NCI-H1694 treated with DMSO at 0.1 percent for 48 hours (cell line): ENCODE results near the gene PRPSAP1.

Experiments
- DNase-seq: peaks from one replicate; lab custom pipeline; 2025; lab: John Stamatoyannopoulos, UW

PRPSAP1 gene

GRCh38 chr17:76265624-76266243, 88.0 kb downstream of the PRPSAP1 start:
- peak; percentile 30 for DNase-seq

- DNase-seq = peak; percentile 97
Measured at GRCh38 chr17:76264755-76265623, 88.7 kb downstream of the PRPSAP1 start, which contains the start of gene UBALD2. TSS of gene UBALD2 (plus strand) at chr17:76265348. CDS start at chr17:76265506, 158 bp downstream.

GRCh38 chr17:76264425-76264754, 89.3 kb downstream of the PRPSAP1 start:
- DNase-seq = no peak

GRCh38 chr17:76263896-76264295, 89.8 kb downstream of the PRPSAP1 start:
- DNase-seq = no peak

- DNase-seq = no peak
Measured at GRCh38 chr17:76262732-76263344, 90.9 kb downstream of the PRPSAP1 start.

GRCh38 chr17:76261421-76262215, 92.1 kb downstream of the PRPSAP1 start:
- DNase-seq = no peak

GRCh38 chr17:76260669-76261068, 93.0 kb downstream of the PRPSAP1 start:
- DNase-seq = no peak

- DNase-seq = no peak
Measured at GRCh38 chr17:76260220-76260619, 93.5 kb downstream of the PRPSAP1 start.
